PC-9 (cell line): ENCODE data around the gene DLG2. TPM values are rescaled to one million over a fixed set of nuclear protein-coding genes. Genes with fewer than 3 reads are reported as not detected.

Experiments used
- BruUV-seq: library from RNA; stranded (reverse); fragments of 400-500 nt; replicated peaks from 2 replicates; lab custom pipeline; 2021; lab: Mats Ljungman, UMichigan
- CTCF ChIA-PET: fragments of 300-600 bp; sonication (Branson Sonifier 250); formaldehyde crosslinking; loops from one replicate; lab custom pipeline; 2022; ENCODE audit warnings: antibody characterized with exemption; lab: Charles Lee
- POLR2A ChIA-PET: fragments of 300-600 bp; sonication (Branson Sonifier 250); formaldehyde crosslinking; loops from one replicate; lab custom pipeline; 2022; ENCODE audit warnings: antibody characterized with exemption; ENCODE audit not compliant: unreplicated experiment; lab: Charles Lee
- DNase-seq, 2 experiments: peaks; one replicate each; pipeline versions ENCODE4 v3.0.0 to v3.0.0-alpha.2; 2015 to 2022; ENCODE audit warnings: mixed read lengths in 1 of 2
- H2AFZ ChIP-seq: fragments of 200-600 bp; sonication (generic); 2 replicates; pipeline ENCODE4 v1.8.1; 2017; ENCODE audit warnings: antibody characterized with exemption
- H3F3A ChIP-seq: fragments of 200-600 bp; sonication (generic); 2 replicates; pipeline ENCODE4 v1.8.1; 2017; ENCODE audit warnings: antibody characterized with exemption, mild to moderate bottlenecking, low read depth; ENCODE audit not compliant: insufficient read depth
- H3K27ac ChIP-seq: fragments of 200-600 bp; sonication (generic); 2 replicates; pipeline ENCODE4 v1.6.1; 2016; ENCODE audit warnings: mixed run types
- H3K27me3 ChIP-seq: fragments of 200-600 bp; sonication (generic); 2 replicates; pipeline ENCODE4 v1.6.1; 2016; ENCODE audit warnings: low read depth, mixed run types; ENCODE audit not compliant: insufficient read depth
- H3K36me3 ChIP-seq: fragments of 200-600 bp; sonication (generic); 2 replicates; pipeline ENCODE4 v1.6.1; 2016; ENCODE audit warnings: low read depth, mixed run types
- H3K4me1 ChIP-seq: fragments of 200-600 bp; sonication (generic); replicated peaks from 2 replicates; pipeline ENCODE4 v1.6.1; 2016; ENCODE audit warnings: mixed run types; ENCODE audit not compliant: insufficient read depth
- H3K4me2 ChIP-seq: fragments of 200-600 bp; sonication (generic); 2 replicates; pipeline ENCODE4 v1.6.1; 2017; ENCODE audit warnings: mixed run types
- H3K4me3 ChIP-seq: fragments of 200-600 bp; sonication (generic); 2 replicates; pipeline ENCODE4 v1.6.1; 2016; ENCODE audit warnings: mixed run types
- H3K79me2 ChIP-seq: fragments of 200-600 bp; sonication (generic); 2 replicates; pipeline ENCODE4 v1.6.1; 2017; ENCODE audit warnings: low read depth, mixed run types
- H3K9me2 ChIP-seq: fragments of 200-600 bp; sonication (generic); 2 replicates; pipeline ENCODE4 v1.8.1; 2017; ENCODE audit warnings: mild to moderate bottlenecking; ENCODE audit not compliant: insufficient read depth
- H3K9me3 ChIP-seq: fragments of 200-600 bp; sonication (generic); 2 replicates; pipeline ENCODE4 v1.8.1; 2016; ENCODE audit warnings: low read depth; ENCODE audit not compliant: insufficient read depth
- H4K20me1 ChIP-seq: fragments of 200-600 bp; sonication (generic); 2 replicates; pipeline ENCODE4 v1.8.1; 2017; ENCODE audit not compliant: insufficient read depth
- EZH2 ChIP-seq: fragments of 200-600 bp; sonication (generic); IDR thresholded peaks from 2 replicates; pipeline ENCODE4 v1.8.0; 2017; ENCODE audit warnings: antibody characterized with exemption, low read depth
- intact Hi-C: fragments of 100-400 bp; cut with micrococcal nuclease; formaldehyde crosslinking; loops from one replicate; pipeline ENCODE4 v1.10.0; 2022; ENCODE audit not compliant: unreplicated experiment
- total RNA-seq: library from RNA; stranded (reverse); gene quantifications from 2 replicates; pipeline ENCODE4 v1.2.3, GENCODE V29; 2021
- TF ChIP-seq, protein P1 (sequence below): fragments of 200-600 bp; sonication (generic); conservative IDR thresholded peaks from 2 replicates; pipeline ENCODE4 v1.6.1; 2017; ENCODE audit warnings: mixed run types, antibody characterized with exemption, mild to moderate bottlenecking, moderate library complexity

The DLG2 gene
- total RNA-seq, 1 experiment from 2014 or later: 6.4 TPM

DNA sequence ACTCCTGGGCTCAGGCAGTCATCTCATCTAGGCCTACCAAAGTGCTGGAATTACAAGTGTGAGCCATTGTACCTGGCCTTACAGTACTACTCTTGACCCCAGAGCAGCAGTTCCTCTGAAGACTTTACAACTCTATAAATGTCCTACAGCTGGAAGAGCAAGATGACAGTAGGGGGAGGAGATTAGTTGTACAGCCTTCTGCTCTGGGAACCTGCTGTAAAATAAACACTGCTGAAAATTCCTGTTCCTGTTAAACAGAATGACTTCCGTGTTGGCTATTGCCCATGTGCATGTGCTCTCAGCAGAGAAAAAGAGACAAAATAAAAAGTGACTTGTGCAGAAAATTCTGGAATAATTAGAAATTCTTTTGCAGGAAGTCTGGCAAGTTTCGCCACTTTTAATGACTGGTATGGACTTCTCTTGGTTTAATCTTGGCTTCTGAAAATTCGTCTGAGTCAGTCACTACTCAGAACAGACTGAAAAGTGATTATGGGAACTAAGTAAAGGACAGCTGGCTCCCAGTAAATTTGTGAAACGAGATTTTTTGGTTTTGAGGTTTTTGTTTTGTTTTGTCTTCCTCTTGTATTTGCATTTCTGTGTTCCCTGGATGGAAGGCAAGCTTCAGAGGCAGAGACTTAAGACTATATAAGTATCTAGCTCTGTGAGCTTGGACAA lies 955.7 kb downstream of the DLG2 start:
- Histone ChIP-seq H3K27ac (no peak overlapping the region), H2AFZ (no peak overlapping the region), H3F3A (no peaks in the 10 kb centered on the region), H3K27me3 (no peaks in the 10 kb centered on the region), H4K20me1 (no peaks in the 10 kb centered on the region), H3K4me1 (no peaks in the 10 kb centered on the region), H3K4me2 (no peak overlapping the region), H3K36me3 (no peaks in the 10 kb centered on the region), H3K79me2 (no peaks in the 10 kb centered on the region), H3K4me3 (no peak overlapping the region), H3K9me3 (no peaks in the 10 kb centered on the region), H3K9me2 (no peaks in the 10 kb centered on the region)
- TF ChIP-seq, protein P1, sequence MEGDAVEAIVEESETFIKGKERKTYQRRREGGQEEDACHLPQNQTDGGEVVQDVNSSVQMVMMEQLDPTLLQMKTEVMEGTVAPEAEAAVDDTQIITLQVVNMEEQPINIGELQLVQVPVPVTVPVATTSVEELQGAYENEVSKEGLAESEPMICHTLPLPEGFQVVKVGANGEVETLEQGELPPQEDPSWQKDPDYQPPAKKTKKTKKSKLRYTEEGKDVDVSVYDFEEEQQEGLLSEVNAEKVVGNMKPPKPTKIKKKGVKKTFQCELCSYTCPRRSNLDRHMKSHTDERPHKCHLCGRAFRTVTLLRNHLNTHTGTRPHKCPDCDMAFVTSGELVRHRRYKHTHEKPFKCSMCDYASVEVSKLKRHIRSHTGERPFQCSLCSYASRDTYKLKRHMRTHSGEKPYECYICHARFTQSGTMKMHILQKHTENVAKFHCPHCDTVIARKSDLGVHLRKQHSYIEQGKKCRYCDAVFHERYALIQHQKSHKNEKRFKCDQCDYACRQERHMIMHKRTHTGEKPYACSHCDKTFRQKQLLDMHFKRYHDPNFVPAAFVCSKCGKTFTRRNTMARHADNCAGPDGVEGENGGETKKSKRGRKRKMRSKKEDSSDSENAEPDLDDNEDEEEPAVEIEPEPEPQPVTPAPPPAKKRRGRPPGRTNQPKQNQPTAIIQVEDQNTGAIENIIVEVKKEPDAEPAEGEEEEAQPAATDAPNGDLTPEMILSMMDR: no peak
- TF ChIP-seq EZH2: no peak
- no TSS peak for BruUV-seq
- ChIA-PET POLR2A (no interaction called here), CTCF (no interaction called here)
- DNase-seq: no peak
- intact Hi-C loops: no loop called here

DNA sequence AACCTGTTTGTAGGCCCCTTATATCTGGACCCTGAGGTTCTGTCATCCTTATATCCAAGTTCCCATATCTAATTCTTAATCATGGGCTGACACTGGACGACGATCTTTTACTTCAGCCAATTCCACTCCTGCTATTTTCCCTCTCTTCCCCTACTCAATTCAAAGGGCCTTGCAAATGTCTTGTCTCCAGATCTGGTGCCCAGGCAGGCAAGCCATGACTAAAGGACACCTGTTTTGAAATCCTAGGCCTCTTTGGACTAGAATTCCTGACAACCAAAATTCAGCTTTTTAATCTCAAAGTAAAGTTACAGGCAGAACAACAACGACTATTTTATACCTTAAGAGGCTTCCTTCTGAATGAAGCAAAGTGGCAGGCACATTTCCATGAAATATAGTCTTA lies 963.4 kb downstream of the DLG2 start:
- Histone ChIP-seq H3K79me2 (no peaks in the 10 kb centered on the region), H3K9me2 (no peaks in the 10 kb centered on the region), H3K27ac (no peak overlapping the region), H2AFZ (no peak overlapping the region), H3F3A (no peaks in the 10 kb centered on the region), H4K20me1 (no peaks in the 10 kb centered on the region), H3K4me3 (no peak overlapping the region), H3K4me2 (no peak overlapping the region), H3K9me3 (no peaks in the 10 kb centered on the region), H3K27me3 (no peaks in the 10 kb centered on the region), H3K36me3 (no peaks in the 10 kb centered on the region), H3K4me1 (no peaks in the 10 kb centered on the region)
- intact Hi-C loops: no loop called here
- DNase-seq: no peak
- no TSS peak for BruUV-seq
- TF ChIP-seq, protein P1: no peak
- TF ChIP-seq EZH2: no peak
- ChIA-PET POLR2A (no interaction called here), CTCF (no interaction called here)

DNA sequence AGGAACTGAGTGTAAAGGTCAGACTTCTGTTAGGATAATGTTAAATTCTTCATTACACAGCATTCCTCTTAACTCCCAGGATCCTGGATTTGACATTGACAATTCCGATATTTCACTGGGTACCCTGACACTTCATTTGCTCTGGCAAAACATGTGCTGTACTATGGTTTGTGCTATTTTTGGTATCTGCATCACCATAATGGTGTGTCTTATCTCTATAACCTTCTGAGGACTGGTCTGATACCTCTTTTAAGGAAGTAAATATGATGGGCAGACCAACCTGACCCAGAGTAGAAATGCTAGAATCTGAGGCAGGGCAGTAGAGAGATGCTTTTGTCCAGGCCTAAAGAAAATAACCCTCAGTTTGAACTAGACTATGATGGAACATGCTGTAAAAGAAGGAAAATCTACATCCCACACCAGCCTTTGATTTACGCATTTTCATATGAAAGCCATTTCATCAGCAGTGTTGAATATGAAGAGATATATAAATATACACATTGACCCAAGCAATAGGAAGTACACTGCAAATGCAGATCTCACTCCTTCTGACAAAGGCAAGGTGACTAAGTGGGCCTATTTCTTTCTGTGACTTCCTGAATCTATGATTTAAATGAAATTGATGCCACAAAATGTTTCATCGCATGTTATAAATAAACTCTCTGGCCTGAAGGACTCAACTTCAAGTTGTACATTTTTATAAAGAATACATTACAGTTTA lies 966.7 kb downstream of the DLG2 start:
- H3F3A ChIP-seq: no peaks in the 10 kb centered on the region
- BruUV-seq: no TSS peak
- CTCF ChIA-PET: no interaction called here
- H3K9me3 ChIP-seq: no peaks in the 10 kb centered on the region
- no peak overlapping the region for H2AFZ ChIP-seq
- no peaks in the 10 kb centered on the region for H3K36me3 ChIP-seq
- no peaks in the 10 kb centered on the region for H3K9me2 ChIP-seq
- POLR2A ChIA-PET: no interaction called here
- no peaks in the 10 kb centered on the region for H4K20me1 ChIP-seq
- H3K27ac ChIP-seq: no peak overlapping the region
- intact Hi-C loops: no loop called here
- TF ChIP-seq EZH2: no peak
- TF ChIP-seq, protein P1: no peak
- no peak for DNase-seq
- H3K27me3 ChIP-seq: no peaks in the 10 kb centered on the region
- H3K79me2 ChIP-seq: no peaks in the 10 kb centered on the region
- H3K4me3 ChIP-seq: no peak overlapping the region
- H3K4me2 ChIP-seq: no peak overlapping the region
- H3K4me1 ChIP-seq: no peaks in the 10 kb centered on the region
